Esophagus squamous epithelium (tissue), 5 donors: ENCODE measurements around the gene WFDC12. TPM values are rescaled to one million over a fixed set of nuclear protein-coding genes. Genes with fewer than 3 reads are reported as not detected.

Experiments
- DNase-seq: peaks from one replicate; lab custom pipeline; 2025; lab: John Stamatoyannopoulos, UW
- H3K27ac ChIP-seq, 4 donors: fragments of 200-600 bp; sonication (generic); one replicate each; pipeline ENCODE4 v1.5.1; 2016 to 2019; ENCODE audit warnings: mild to moderate bottlenecking in 1 of 4
- H3K27me3 ChIP-seq, 4 donors: fragments of 200-600 bp; sonication (generic); 1 replicate in 3 of 4; 2 replicates in 1 of 4; pipeline versions ENCODE4 v1.5.1 to v1.6.0; 2017 to 2021; ENCODE audit warnings: antibody characterized with exemption in 1 of 4
- H3K36me3 ChIP-seq, 3 donors: fragments of 200-600 bp; sonication (generic); one replicate each; pipeline ENCODE4 v1.5.1; 2016 to 2019
- H3K4me1 ChIP-seq, 3 donors: fragments of 200-600 bp; sonication (generic); one replicate each; pipeline ENCODE4 v1.5.1; 2017 to 2019
- H3K4me3 ChIP-seq, 4 donors: fragments of 200-600 bp; sonication (generic); 1 replicate in 3 of 4; 2 replicates in 1 of 4; pipeline ENCODE4 v1.5.1; 2016 to 2019; ENCODE audit warnings: mild to moderate bottlenecking in 2 of 4, moderate library complexity in 1 of 4
- H3K9me3 ChIP-seq, 3 donors: fragments of 200-600 bp; sonication (generic); one replicate each; pipeline ENCODE4 v1.5.1; 2016 to 2019
- CTCF ChIP-seq, 6 experiments: fragments of 450-650 bp in 4 of 6; fragments of 200-600 bp in 2 of 6; sonication (generic) in 2 of 6; IDR thresholded peaks; one replicate each; pipeline ENCODE4 v1.5.1; 2016 to 2019; ENCODE audit warnings: antibody characterized with exemption in 6 of 6, mild to moderate bottlenecking in 4 of 6, moderate library complexity in 4 of 6
- POLR2A ChIP-seq, 4 donors: fragments of 450-650 bp; IDR thresholded peaks; one replicate each; pipeline ENCODE4 v1.6.1; 2017; ENCODE audit warnings: antibody characterized with exemption in 4 of 4, mild to moderate bottlenecking in 4 of 4, moderate library complexity in 3 of 4
- WGBS, 2 donors: methylation state at CpG; one replicate each; pipeline ENCODE4 v1.1.5; 2018; 5-methylcytosine and 5-hydroxymethylcytosine counted together
- intact Hi-C: fragments of 100-400 bp; cut with DNase I; formaldehyde crosslinking; loops from one replicate; pipeline ENCODE4 v1.15.0; 2022
- total RNA-seq, 4 donors: library from RNA; depleted of rRNA; stranded (reverse); fragments of >200 nt; gene quantifications; one replicate each; pipeline ENCODE4 v1.1.0, GENCODE V29; 2016
- donor health status: DM: yes; HTN: yes; CAD: no.

The WFDC12 gene
- 1 to 10 TPM in 1 of 4 donors, under 1 TPM in 2, not detected in 1; 0.44 to 2.6 (median 0.64) TPM for total RNA-seq

GRCh38 chr20:45124365-45124764 is at the start of gene WFDC12:
Gene WFDC12, minus strand, starts transcription at chr20:45124465. Its CDS starts 18 bp downstream, at chr20:45124447.
- 85 to 95% methylated on average over 4 to 5 of the region's 6 CpGs for WGBS, 2 donors
- H3K36me3 ChIP-seq = no peaks in the 10 kb centered on the region
- H3K27me3 ChIP-seq = peaks cover 0 to 41% (median 0%) of the 10 kb centered on the region in 4 donors
- H3K4me1 ChIP-seq = no peaks in the 10 kb centered on the region
- H3K27ac ChIP-seq = no peak within 1 kb of the TSS
- intact Hi-C loops = no loop called here
- H3K4me3 ChIP-seq = no peak within 1 kb of the TSS
- TF ChIP-seq CTCF (IDR thresholded peaks at IDR 0.05) = no peak
- H3K9me3 ChIP-seq = no peaks in the 10 kb centered on the region
- DNase-seq = no peak

GRCh38 chr20:45173522-45173921 is 49.3 kb upstream of the WFDC12 start:
- whole genome bisulfite sequencing, 2 donors = 8 to 17% methylated on average over 1 of the region's 1 CpG

GRCh38 chr20:45164906-45165305 is 40.6 kb upstream of the WFDC12 start:
- Histone ChIP-seq H3K4me3 (no peak overlapping the region), H3K4me1 (peaks cover 0 to 6% (median 0%) of the 10 kb centered on the region in 3 donors), H3K27me3 (peaks cover 0 to 10% (median 0%) of the 10 kb centered on the region in 4 donors), H3K36me3 (no peaks in the 10 kb centered on the region), H3K27ac (no peak overlapping the region), H3K9me3 (peaks cover 0 to 10% (median 0%) of the 10 kb centered on the region in 3 donors)
- WGBS, 2 donors = 78 to 89% methylated on average over 1 of the region's 1 CpG
- TF ChIP-seq POLR2A (IDR thresholded peaks at IDR 0.05) = no peak
- no peak for TF ChIP-seq CTCF (IDR thresholded peaks at IDR 0.05)
- DNase-seq = no peak
- intact Hi-C loops = no loop called here

More at GRCh38 chr20:45173522-45173921, 49.3 kb upstream of the WFDC12 start:
- H3K27ac ChIP-seq = peak overlapping the region in 3 of 4 donors; percentile 24 to 67 (median 29)
- H3K27me3 ChIP-seq = peaks cover 0 to 11% (median 0%) of the 10 kb centered on the region in 4 donors
- no peak for DNase-seq
- no peak overlapping the region for H3K4me3 ChIP-seq
- no peak for TF ChIP-seq CTCF (IDR thresholded peaks at IDR 0.05)
- no peak for TF ChIP-seq POLR2A (IDR thresholded peaks at IDR 0.05)
- intact Hi-C loops = no loop called here
- H3K4me1 ChIP-seq = peaks cover 0 to 13% (median 0%) of the 10 kb centered on the region in 3 donors
- no peaks in the 10 kb centered on the region for H3K36me3 ChIP-seq
- H3K9me3 ChIP-seq = no peaks in the 10 kb centered on the region

- H3K27me3 ChIP-seq = peaks cover 0 to 10% (median 0%) of the 10 kb centered on the region in 4 donors
- intact Hi-C loops = no loop called here
- DNase-seq = no peak
- WGBS, 2 donors = 50 to 90% methylated on average over 1 of the region's 1 CpG
- peaks cover 0 to 17% (median 0%) of the 10 kb centered on the region in 3 donors for H3K9me3 ChIP-seq
- H3K36me3 ChIP-seq = no peaks in the 10 kb centered on the region
- no peak overlapping the region for H3K4me3 ChIP-seq
- TF ChIP-seq CTCF (IDR thresholded peaks at IDR 0.05) = no peak
- TF ChIP-seq POLR2A (IDR thresholded peaks at IDR 0.05) = no peak
- H3K4me1 ChIP-seq = peaks cover 0 to 10% (median 0%) of the 10 kb centered on the region in 3 donors
- H3K27ac ChIP-seq = peak overlapping the region in 2 of 4 donors; percentile 32 to 41
Observed at GRCh38 chr20:45163083-45163803, 39.0 kb upstream of the WFDC12 start.

- Histone ChIP-seq H3K27ac (peak overlapping the region in 3 of 4 donors; percentile 9 to 50 (median 24)), H3K36me3 (no peaks in the 10 kb centered on the region), H3K9me3 (peaks cover 0 to 7% (median 0%) of the 10 kb centered on the region in 3 donors), H3K4me1 (peaks cover 4 to 23% (median 5%) of the 10 kb centered on the region in 3 donors), H3K27me3 (peaks cover 0 to 3% (median 0%) of the 10 kb centered on the region in 4 donors), H3K4me3 (peak overlapping the region in 1 of 4 donors; percentile 9)
- DNase-seq = no peak
- intact Hi-C loops = no loop called here
- WGBS, 2 donors = 13 to 38% methylated on average over 1 of the region's 1 CpG
- no peak for TF ChIP-seq CTCF (IDR thresholded peaks at IDR 0.05)
- TF ChIP-seq POLR2A (IDR thresholded peaks at IDR 0.05) = no peak
Observed at GRCh38 chr20:45157962-45158361, 33.7 kb upstream of the WFDC12 start.
